IMR-90 (cell line): ENCODE measurements around the gene ELOB. TPM values are rescaled to one million over a fixed set of nuclear protein-coding genes. Genes with fewer than 3 reads are reported as not detected.

Experiments
- ATAC-seq: fragments of 200-7000 bp; cut with Tn5 transposase; 2 replicates; pipeline ENCODE4 v1.9.1; 2020; ENCODE audit warnings: low read depth, mild to moderate bottlenecking, moderate library complexity
- BruUV-seq: library from RNA; stranded (reverse); fragments of 400-500 nt; replicated peaks from 2 replicates; lab custom pipeline; 2021; lab: Mats Ljungman, UMichigan
- CTCF ChIA-PET: fragments of 300-600 bp; formaldehyde crosslinking; extraction: SDS; loops from one replicate; lab custom pipeline; 2021; ENCODE audit warnings: antibody characterized with exemption; lab: Yijun Ruan, JAX
- POLR2A ChIA-PET: fragments of 300-600 bp; sonication (Branson Sonifier 250); formaldehyde crosslinking; loops from one replicate; lab custom pipeline; 2022; ENCODE audit warnings: antibody characterized with exemption; ENCODE audit not compliant: unreplicated experiment; lab: Charles Lee
- DNase-seq: peaks from one replicate; pipeline ENCODE4 v3.0.0; 2013
- H2AFZ ChIP-seq: replicated peaks from 2 replicates; pipeline ENCODE3; 2013; ENCODE audit warnings: low read length, mild to moderate bottlenecking; ENCODE audit not compliant: poor library complexity
- H2AK5ac ChIP-seq: 2 replicates; pipeline ENCODE4 v1.6.1; 2013; ENCODE audit warnings: low read depth, low read length, inconsistent platforms
- H2AK9ac ChIP-seq: replicated peaks from 2 replicates; pipeline ENCODE3; 2013; ENCODE audit warnings: mild to moderate bottlenecking, low read depth, low read length, moderate library complexity; ENCODE audit not compliant: poor library complexity
- H2BK120ac ChIP-seq: 2 replicates; pipeline ENCODE4 v1.6.1; 2013; ENCODE audit warnings: low read depth, low read length, inconsistent platforms
- H2BK15ac ChIP-seq: 3 replicates; pipeline ENCODE4 v1.6.1; 2013; ENCODE audit warnings: low read depth, low read length, inconsistent platforms
- H2BK20ac ChIP-seq: 2 replicates; pipeline ENCODE4 v1.6.1; 2013; ENCODE audit warnings: low read depth, mild to moderate bottlenecking, inconsistent platforms, low read length, moderate library complexity
- H2BK5ac ChIP-seq: 2 replicates; pipeline ENCODE4 v1.6.1; 2013; ENCODE audit warnings: mild to moderate bottlenecking, low read depth, low read length, inconsistent platforms; ENCODE audit not compliant: poor library complexity, severe bottlenecking
- H3K14ac ChIP-seq: replicated peaks from 2 replicates; pipeline ENCODE4 v1.6.1; 2013; ENCODE audit warnings: low read depth, low read length, inconsistent platforms
- H3K18ac ChIP-seq: 2 replicates; pipeline ENCODE4 v1.6.1; 2013; ENCODE audit warnings: low read depth, low read length, control low read depth
- H3K23ac ChIP-seq: 2 replicates; pipeline ENCODE4 v1.6.1; 2013; ENCODE audit warnings: low read depth, low read length, inconsistent platforms
- H3K27ac ChIP-seq: 2 replicates; pipeline ENCODE4 v1.5.1; 2013; ENCODE audit warnings: mild to moderate bottlenecking, control low read depth, low read length; ENCODE audit not compliant: insufficient read depth
- H3K27me3 ChIP-seq: 2 replicates; pipeline ENCODE4 v1.6.1; 2013; ENCODE audit warnings: low read length; ENCODE audit not compliant: control insufficient read depth, insufficient read depth
- H3K36me3 ChIP-seq: 2 replicates; pipeline ENCODE4 v1.6.1; 2013; ENCODE audit warnings: low read length, mixed read lengths; ENCODE audit not compliant: control insufficient read depth, insufficient read depth
- H3K4ac ChIP-seq: 2 replicates; pipeline ENCODE4 v1.6.1; 2013; ENCODE audit warnings: low read depth, low read length, inconsistent platforms
- H3K4me1 ChIP-seq: 2 replicates; pipeline ENCODE4 v1.6.1; 2013; ENCODE audit warnings: low read length, mixed read lengths; ENCODE audit not compliant: control insufficient read depth, insufficient read depth
- H3K4me2 ChIP-seq: 2 replicates; pipeline ENCODE4 v1.6.1; 2013; ENCODE audit warnings: low read depth, mild to moderate bottlenecking, control low read depth, low read length, moderate library complexity
- H3K4me3 ChIP-seq: 2 replicates; pipeline ENCODE4 v1.5.1; 2013; ENCODE audit warnings: low read depth, mild to moderate bottlenecking, control low read depth, low read length, moderate library complexity; ENCODE audit not compliant: insufficient read depth
- H3K56ac ChIP-seq: 2 replicates; pipeline ENCODE4 v1.6.1; 2013; ENCODE audit warnings: low read length, inconsistent platforms; ENCODE audit not compliant: insufficient read depth; ENCODE audit errors: extremely low read depth
- H3K79me1 ChIP-seq, 2 experiments: 2 replicates each; pipeline ENCODE4 v1.6.1; 2013; ENCODE audit warnings: low read length in 2 of 2, inconsistent platforms in 1 of 2, low read depth in 1 of 2
- H3K9ac ChIP-seq: 2 replicates; pipeline ENCODE4 v1.6.1; 2013; ENCODE audit warnings: low read depth, low read length, control low read depth
- H3K9me1 ChIP-seq: 2 replicates; pipeline ENCODE4 v1.6.1; 2013; ENCODE audit warnings: low read length, inconsistent platforms; ENCODE audit not compliant: insufficient read depth
- H3K9me3 ChIP-seq: 2 replicates; pipeline ENCODE4 v1.6.1; 2013; ENCODE audit warnings: low read length; ENCODE audit not compliant: control insufficient read depth, insufficient read depth
- H4K20me1 ChIP-seq: 2 replicates; pipeline ENCODE4 v1.6.1; 2013; ENCODE audit warnings: low read length, inconsistent platforms; ENCODE audit not compliant: insufficient read depth
- H4K5ac ChIP-seq: 2 replicates; pipeline ENCODE4 v1.6.1; 2013; ENCODE audit warnings: mild to moderate bottlenecking, low read depth, low read length, control low read depth
- H4K8ac ChIP-seq, 2 experiments: 2 replicates each; pipeline ENCODE4 v1.6.1; 2013; ENCODE audit warnings: low read depth in 2 of 2, low read length in 2 of 2, control low read depth in 1 of 2, inconsistent platforms in 1 of 2
- H4K91ac ChIP-seq: 2 replicates; pipeline ENCODE4 v1.6.1; 2013; ENCODE audit warnings: low read depth, low read length, inconsistent platforms; ENCODE audit not compliant: insufficient read depth
- BHLHE40 ChIP-seq: fragments of 150-350 bp; IDR thresholded peaks from 2 replicates; pipeline ENCODE4 v1.6.1; 2016; ENCODE audit warnings: mild to moderate bottlenecking, low read depth, low read length
- CEBPB ChIP-seq: IDR thresholded peaks from 2 replicates; pipeline ENCODE4 v1.6.1; 2012; ENCODE audit warnings: low read depth, low read length, improper control_type of control experiment
- CHD1 ChIP-seq: IDR thresholded peaks from 2 replicates; pipeline ENCODE4 v1.6.1; 2012; ENCODE audit warnings: low read depth, low read length, improper control_type of control experiment
- FOS ChIP-seq: fragments of 150-350 bp; IDR thresholded peaks from 2 replicates; pipeline ENCODE4 v1.6.1; 2016; ENCODE audit warnings: low read depth, low read length
- MAFK ChIP-seq: IDR thresholded peaks from 2 replicates; pipeline ENCODE4 v1.6.1; 2012; ENCODE audit warnings: low read depth, low read length, improper control_type of control experiment
- MXI1 ChIP-seq: IDR thresholded peaks from 2 replicates; pipeline ENCODE4 v1.6.1; 2012; ENCODE audit warnings: low read depth, mild to moderate bottlenecking, low read length, moderate library complexity, borderline replicate concordance
- NFE2L2 ChIP-seq: fragments of 150-350 bp; IDR thresholded peaks from 2 replicates; pipeline ENCODE4 v1.6.1; 2016; ENCODE audit warnings: low read depth, mild to moderate bottlenecking, low read length
- POLR2A ChIP-seq: IDR thresholded peaks from 2 replicates; pipeline ENCODE4 v1.6.1; 2012; ENCODE audit warnings: mild to moderate bottlenecking, low read depth, low read length
- RFX5 ChIP-seq: IDR thresholded peaks from 2 replicates; pipeline ENCODE4 v1.8.0; 2012; ENCODE audit warnings: low read depth, mild to moderate bottlenecking, low read length, moderate library complexity
- WGBS, 2 experiments: methylation state at CpG; one replicate each; pipeline versions ENCODE4 v1.1.5 to v1.1.7; 2013; ENCODE audit warnings: missing lambda C conversion rate in 2 of 2; ENCODE audit not compliant: insufficient read length in 1 of 2; ENCODE audit errors: extremely low coverage in 2 of 2; 5-methylcytosine and 5-hydroxymethylcytosine counted together
- dilution Hi-C: fragments of 300-500 bp; cut with HindIII; formaldehyde crosslinking; loops from one replicate; pipeline ENCODE4 v1.14.3; 2018; ENCODE audit warnings: low sequenced_read_pairs; ENCODE audit not compliant: unreplicated experiment
- in situ Hi-C: fragments of 300-500 bp; cut with MboI; formaldehyde crosslinking; loops from 3 replicates; pipeline ENCODE4 v1.14.3; 2019; ENCODE audit warnings: low sequenced_read_pairs, inconsistent platforms, mixed read lengths
- intact Hi-C: fragments of 100-400 bp; cut with micrococcal nuclease; formaldehyde crosslinking; loops from 2 replicates; pipeline ENCODE4 v1.10.0; 2022
- polyA plus RNA-seq, 3 experiments: library from polyadenylated mRNA; depleted of rRNA; stranded (reverse); fragments of >200 nt; gene quantifications; 2 replicates each; pipeline ENCODE4 v1.2.3, GENCODE V29; 2012; ENCODE audit warnings: low replicate concordance in 1 of 3
- total RNA-seq: library from RNA; depleted of rRNA; stranded (reverse); fragments of >200 nt; gene quantifications from 2 replicates; pipeline ENCODE4 v1.2.3, GENCODE V29; 2012
- TF ChIP-seq, protein P1 (sequence below): fragments of 150-350 bp; IDR thresholded peaks from 2 replicates; pipeline ENCODE4 v1.6.1; 2017; ENCODE audit warnings: mild to moderate bottlenecking, antibody characterized with exemption, low read length, low read depth

Gene ELOB
- total and polyA plus RNA-seq, 2 of the 4 experiments (the other 2 are of a cell fraction), result 442 to 5,859 TPM

DNA sequence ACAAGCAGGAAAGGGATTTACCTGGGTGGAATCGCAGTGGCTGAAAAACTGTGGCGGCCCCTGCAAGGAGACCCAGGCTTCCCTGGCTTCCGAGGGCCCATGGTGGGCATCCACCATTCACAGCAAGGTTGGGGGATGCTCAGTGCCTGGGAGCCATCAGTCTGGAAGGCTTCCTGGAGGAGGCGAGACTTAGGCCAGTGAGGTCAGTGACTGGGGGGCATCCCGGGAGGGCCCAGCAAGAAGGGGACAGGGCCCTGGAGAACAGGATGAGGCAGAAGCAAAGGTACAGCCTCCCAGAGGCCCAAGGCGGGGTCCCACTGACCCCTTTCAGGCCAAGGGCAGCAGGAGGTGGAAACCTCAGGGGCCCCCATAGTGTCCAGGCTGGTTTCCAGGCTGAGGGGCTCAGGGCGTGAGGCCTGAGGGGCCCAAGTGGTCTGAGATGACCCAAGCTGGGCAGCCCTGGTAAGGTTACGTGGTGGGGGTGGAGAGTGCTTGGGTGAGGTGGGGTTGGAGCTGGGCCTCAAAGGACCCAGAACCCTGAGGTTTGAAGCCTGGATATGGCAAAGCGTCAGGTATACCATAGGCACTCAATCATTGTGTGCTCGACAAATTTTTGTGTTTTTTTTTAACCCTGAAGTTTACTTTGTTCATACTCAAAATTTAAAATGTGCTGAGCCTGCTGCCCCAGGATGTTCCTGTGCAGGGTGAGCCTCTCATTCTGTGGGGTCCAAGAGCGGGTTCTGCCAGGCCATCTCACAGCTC is 40.4 kb downstream of the ELOB start:
- Histone ChIP-seq H2BK5ac (no peak overlapping the region), H3K9me1 (no peaks in the 10 kb centered on the region), H2BK15ac (no peak overlapping the region), H3K27ac (no peak overlapping the region), H4K5ac (no peak overlapping the region), H3K4me2 (no peak overlapping the region), H3K9me3 (no peaks in the 10 kb centered on the region), H3K4ac (no peak overlapping the region), H3K79me1 (no peaks in the 10 kb centered on the region), H3K56ac (no peak overlapping the region), H3K14ac (no peak overlapping the region), H3K4me3 (no peak overlapping the region), H2AK5ac (no peak overlapping the region), H3K36me3 (no peaks in the 10 kb centered on the region), H4K20me1 (no peaks in the 10 kb centered on the region), H4K8ac (no peak overlapping the region), H3K4me1 (no peaks in the 10 kb centered on the region), H2BK120ac (no peak overlapping the region), H3K18ac (no peak overlapping the region), H3K9ac (no peak overlapping the region), H4K91ac (no peak overlapping the region), H2AK9ac (no peak overlapping the region), H2AFZ (peak overlapping the region; percentile 43), H3K23ac (no peak overlapping the region), H2BK20ac (no peak overlapping the region), H3K27me3 (no peaks in the 10 kb centered on the region; the same call in none of the 2 replicates)
- 83% methylated on average over 7 of the region's 11 CpGs; no CpG with 5 or more reads in 1 of the 2 experiments for WGBS, 2 experiments
- in situ Hi-C loops (no loop called here), dilution Hi-C loops (no loop called here), intact Hi-C loops (no loop called here)
- DNase-seq, result no peak
- no peak for ATAC-seq
- no peak for TF ChIP-seq CHD1
- TF ChIP-seq RFX5, result no peak
- no peak for TF ChIP-seq MXI1
- TF ChIP-seq FOS, result no peak
- TF ChIP-seq BHLHE40, result no peak
- TF ChIP-seq POLR2A, result no peak
- no peak for TF ChIP-seq NFE2L2
- no peak for TF ChIP-seq CEBPB
- TF ChIP-seq, protein P1, sequence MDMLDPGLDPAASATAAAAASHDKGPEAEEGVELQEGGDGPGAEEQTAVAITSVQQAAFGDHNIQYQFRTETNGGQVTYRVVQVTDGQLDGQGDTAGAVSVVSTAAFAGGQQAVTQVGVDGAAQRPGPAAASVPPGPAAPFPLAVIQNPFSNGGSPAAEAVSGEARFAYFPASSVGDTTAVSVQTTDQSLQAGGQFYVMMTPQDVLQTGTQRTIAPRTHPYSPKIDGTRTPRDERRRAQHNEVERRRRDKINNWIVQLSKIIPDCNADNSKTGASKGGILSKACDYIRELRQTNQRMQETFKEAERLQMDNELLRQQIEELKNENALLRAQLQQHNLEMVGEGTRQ, result no peak
- no peak for TF ChIP-seq MAFK
- CTCF ChIA-PET, result no interaction called here
- no TSS peak for BruUV-seq
- POLR2A ChIA-PET, result interaction anchor here (0.7 kb wide), 1 partner anchor 16 kb away, joined by 3 read pairs; no protein-coding TSS in a partner anchor
